KG1 (cell line): ENCODE results near the gene LRRC73.
A peak's percentile ranks its signal among the peaks of the same experiment; 100 is the strongest.
"Not testable (repeated sequence)": the region's sequence is repeated elsewhere in the genome, so short reads cannot be mapped to it uniquely, and the experiment has no call there.

Source experiments
- DNase-seq: peaks from one replicate; lab custom pipeline; 2025; lab: John Stamatoyannopoulos, UW

Gene LRRC73

GRCh38 chr6:43510827-43511163 lies 649 bp upstream of the LRRC73 start:
- no peak for DNase-seq

- DNase-seq, result no peak
Measured at GRCh38 chr6:43509142-43509983, 783 bp downstream of the LRRC73 start.

- no peak for DNase-seq
Measured at GRCh38 chr6:43508481-43509141, 1.5 kb downstream of the LRRC73 start.

- DNase-seq, result peak; percentile 57
Measured at GRCh38 chr6:43506667-43507471, 3.3 kb downstream of the LRRC73 start.

GRCh38 chr6:43506171-43506570 lies 4.0 kb downstream of the LRRC73 start:
- no peak for DNase-seq

DNA sequence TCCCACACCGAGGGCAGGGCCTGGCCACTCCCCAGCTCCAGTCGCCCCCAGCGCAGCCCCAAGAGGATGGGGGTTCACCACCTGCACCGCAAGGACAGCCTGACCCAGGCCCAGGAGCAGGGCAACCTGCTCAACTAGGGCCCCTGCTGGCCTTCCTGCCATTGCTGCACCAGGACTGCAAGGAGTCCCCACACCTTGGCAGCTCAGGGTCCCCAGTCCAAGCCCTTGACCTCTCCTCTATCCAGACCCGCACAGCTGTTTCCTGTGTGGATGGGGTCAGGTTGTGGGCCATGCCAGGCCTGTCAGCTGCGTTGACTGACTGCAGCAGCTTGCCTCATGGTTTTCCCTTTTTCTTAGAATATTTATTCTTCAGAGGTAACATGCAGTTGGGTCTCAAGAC lies 4.4 kb downstream of the LRRC73 start:
- no peak for DNase-seq

DNA sequence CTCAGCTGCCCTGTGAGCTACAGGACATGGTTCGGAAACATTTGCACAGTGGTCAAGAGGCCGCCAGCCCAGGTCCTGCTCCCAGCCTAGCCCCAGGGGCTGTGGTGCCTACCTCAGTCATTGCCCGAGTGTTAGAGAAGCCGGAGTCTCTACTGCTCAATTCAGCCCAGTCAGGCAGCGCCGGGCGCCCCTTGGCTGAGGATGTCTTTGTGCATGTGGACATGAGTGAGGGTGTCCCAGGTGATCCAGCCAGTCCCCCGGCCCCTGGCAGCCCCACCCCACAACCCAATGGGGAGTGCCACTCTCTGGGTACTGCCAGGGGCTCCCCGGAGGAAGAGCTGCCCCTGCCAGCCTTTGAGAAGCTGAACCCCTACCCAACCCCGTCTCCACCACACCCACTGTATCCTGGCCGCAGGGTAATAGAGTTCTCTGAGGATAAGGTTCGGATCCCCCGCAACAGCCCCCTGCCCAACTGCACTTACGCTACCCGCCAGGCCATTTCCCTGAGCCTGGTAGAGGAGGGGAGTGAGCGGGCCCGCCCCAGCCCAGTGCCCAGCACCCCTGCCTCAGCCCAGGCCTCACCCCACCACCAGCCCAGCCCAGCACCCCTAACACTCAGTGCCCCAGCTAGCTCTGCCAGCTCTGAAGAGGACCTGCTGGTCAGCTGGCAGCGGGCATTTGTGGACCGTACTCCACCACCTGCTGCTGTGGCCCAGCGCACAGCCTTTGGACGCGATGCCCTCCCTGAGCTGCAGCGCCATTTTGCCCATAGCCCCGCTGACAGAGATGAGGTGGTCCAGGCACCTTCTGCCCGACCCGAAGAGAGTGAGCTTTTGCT lies 5.2 kb downstream of the LRRC73 start:
- DNase-seq, result no peak

DNA sequence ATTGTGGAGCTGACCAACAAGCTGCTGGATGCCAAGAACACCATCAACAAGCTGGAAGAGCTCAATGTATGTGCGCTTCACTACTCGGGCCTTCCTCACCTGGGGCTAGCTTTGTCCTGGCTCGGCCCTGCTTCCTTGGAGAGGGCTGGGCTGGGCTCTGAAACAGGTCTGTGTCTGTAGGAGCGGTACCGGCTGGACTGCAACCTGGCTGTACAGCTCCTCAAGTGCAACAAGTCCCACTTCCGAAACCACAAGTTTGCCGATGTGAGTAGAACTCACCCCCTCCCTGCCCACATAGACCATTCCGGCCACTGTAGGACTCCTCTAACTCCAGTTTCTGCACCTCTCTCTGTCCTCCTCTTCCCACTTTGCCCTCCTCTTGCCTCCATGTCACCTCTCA lies 6.7 kb downstream of the LRRC73 start:
- no peak for DNase-seq

- DNase-seq, result no peak
Measured at GRCh38 chr6:43502666-43503065, 7.5 kb downstream of the LRRC73 start.

DNA sequence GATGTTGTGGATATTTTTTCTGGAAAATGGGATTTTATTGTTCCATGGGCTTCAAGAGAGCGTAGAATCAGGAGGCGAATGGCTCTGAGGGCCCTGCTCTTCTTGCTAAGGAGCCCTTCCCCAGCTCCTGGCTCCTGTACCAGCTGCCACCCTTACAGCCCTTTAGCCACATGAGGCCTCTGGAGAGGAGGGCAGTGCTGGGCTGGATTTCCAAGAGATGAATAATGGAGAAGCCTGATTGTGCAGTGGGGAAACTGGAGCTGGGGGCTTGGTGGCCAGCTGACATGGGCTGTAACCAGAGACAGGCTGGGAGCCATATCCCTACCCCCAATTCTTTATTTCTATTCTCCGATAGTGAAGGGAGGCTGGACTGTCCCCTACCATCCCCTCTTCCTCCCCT lies 9.2 kb downstream of the LRRC73 start:
- no peak for DNase-seq

DNA sequence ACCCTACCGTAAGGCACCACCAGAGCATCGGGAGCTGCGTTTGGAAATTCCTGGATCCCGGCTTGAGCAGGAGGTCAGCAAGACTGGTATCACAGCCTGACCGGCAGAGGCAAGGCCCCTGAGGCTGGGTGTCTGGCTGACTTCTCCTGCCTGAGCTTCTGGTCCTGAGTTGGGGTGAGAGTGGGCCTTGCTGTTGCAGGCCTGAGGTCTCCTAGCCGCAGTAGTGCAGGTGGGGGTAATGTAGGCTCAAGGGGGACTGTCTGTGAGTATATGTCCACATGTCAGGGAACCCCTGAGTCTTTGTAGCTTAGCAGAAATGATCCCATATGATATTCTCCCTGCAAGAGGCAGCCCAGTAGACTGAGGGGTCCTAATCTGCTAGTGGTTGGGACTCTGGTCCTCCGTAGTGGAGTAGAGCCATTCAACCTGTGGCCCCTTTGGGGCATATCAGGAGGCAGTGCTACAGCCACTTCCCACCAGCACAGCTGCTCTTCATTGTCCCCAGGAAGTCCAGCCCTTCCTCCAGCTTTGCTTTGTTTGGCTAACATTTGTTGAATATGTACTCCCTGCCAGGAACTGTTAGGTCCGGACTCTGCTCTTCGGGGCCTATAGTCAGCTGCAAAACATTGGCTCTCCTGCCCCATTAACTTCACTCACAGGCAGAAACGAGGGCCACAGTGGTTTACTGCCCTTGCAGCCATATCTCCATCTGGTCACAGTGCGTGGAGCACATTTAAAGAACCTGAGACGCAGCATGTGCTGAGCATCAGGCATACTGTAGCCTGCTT lies 10.9 kb downstream of the LRRC73 start:
- no peak for DNase-seq

DNA sequence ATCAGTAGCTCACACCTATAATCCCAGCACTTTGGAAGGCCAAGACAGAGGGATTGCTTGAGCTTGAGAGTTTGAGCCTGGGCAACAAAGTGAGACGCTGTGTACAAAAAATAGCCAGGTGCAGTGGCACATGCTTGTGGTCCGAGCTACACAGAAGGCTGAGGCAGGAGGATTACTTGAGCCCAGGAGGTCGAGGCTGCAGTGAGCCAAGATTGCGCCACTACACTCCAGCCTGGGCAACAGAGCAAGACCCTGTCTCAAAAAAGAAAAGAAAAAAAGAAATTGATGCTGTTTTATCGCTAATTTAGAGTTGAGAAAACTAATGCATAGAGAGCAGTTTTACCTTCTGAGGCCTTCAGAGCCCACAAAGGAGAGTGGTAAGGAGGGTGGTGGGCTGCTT lies 11.9 kb downstream of the LRRC73 start:
- not testable (repeated sequence) for DNase-seq

GRCh38 chr6:43497689-43498088 lies 12.5 kb downstream of the LRRC73 start:
- DNase-seq, result no peak

DNA sequence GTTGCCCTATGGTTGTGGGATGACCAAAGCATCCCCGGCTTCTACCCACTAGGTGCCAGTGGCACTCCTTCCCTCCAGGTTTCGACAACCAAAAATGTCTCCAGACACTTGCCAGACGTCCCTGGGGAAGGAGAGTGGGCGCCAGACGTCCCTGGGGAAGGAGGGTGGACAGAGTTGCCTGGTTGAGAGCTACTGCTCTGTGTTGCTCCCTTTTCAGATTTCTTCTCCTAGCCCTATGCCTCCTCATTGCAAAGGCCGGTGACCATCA lies 13.1 kb downstream of the LRRC73 start:
- no peak for DNase-seq

- no peak for DNase-seq
Measured at GRCh38 chr6:43496370-43497128, 13.6 kb downstream of the LRRC73 start.

- no peak for DNase-seq
Measured at GRCh38 chr6:43495409-43495941, 14.7 kb downstream of the LRRC73 start.

GRCh38 chr6:43494766-43495165 lies 15.4 kb downstream of the LRRC73 start:
- DNase-seq, result no peak

DNA sequence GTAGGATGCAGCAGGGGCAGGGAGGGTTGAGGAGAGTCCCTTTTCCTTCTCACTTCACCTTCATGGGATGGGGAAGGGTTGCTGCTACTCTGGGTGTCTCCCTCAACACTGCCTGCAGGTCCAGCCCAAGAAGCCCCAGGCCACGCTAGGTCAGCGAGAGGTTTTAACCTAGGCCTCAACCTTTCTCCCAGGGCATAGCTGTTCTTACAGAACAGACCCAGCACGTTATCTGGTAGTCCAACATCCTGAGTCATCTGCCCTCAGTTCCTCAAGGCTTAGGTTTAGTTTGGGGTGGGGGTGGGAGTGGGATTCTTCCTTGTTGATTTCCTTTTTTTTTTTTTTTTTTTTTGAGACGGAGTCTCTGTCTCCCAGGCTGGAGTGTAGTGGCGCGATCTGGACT lies 15.8 kb downstream of the LRRC73 start:
- no peak for DNase-seq

- no peak for DNase-seq
Measured at GRCh38 chr6:43493833-43494232, 16.3 kb downstream of the LRRC73 start.

DNA sequence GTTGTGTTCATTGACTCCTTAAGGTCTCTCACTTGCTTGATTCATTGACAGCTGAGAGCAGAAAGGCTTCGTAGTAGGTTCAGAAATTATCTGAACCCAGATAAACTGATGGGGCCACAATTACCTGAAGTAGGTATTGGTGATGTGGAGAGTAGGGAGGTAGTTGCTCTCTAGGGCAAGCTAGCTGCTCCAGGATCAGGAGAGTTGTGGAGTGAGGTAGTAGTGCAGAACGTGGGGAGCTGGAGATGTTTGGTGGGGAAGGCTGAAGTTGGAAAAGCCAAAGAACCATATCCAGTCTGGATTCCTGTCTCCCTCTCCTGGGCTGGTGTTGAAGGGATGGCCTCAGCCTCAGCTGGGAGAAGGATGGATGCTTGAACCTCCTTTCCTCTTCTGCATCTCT lies 16.9 kb downstream of the LRRC73 start:
- DNase-seq, result no peak
